DMS79 (cell line): ENCODE data around the gene MYO15B.

Experiments
- DNase-seq: peaks from one replicate; lab custom pipeline; 2025; lab: John Stamatoyannopoulos, UW

The MYO15B gene

DNA sequence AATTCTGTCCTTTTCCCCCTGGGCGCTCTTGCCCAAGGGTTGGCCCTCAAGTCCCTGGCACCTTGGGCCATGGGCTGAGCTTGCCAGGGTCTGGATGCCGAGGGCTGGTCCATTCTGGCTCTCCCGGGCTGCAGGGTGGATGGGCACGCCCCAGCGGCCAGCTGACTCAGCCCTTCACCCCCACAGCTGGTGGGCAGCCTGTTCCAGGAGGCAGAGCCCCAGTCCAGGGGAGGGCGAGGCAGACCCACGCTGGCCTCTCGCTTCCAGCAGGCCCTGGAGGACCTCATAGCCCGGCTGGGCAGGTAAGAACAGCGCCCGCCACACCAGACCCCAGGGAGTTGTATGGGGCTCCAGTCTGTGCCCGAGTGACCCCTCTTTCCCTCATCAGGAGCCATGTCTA, 15.0 kb downstream of the MYO15B start:
- no peak for DNase-seq

DNA sequence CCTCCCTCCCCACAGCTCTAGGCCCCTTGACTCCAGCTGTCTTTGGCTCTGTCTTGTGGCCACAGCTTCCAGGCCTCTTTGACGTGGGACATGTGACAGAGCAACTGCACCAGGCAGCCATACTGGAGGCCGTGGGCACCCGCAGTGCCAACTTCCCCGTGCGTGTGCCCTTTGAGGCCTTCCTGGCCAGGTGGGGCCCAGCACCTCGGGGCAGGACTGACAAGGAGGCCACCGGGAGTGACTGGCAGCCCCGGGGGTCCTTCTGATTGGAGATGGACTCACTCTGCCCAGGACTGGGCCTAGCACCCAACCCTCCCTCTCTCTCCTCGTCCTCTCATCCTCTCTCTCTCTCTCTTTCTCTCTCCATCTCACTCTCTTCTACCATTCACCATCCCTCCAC, 15.5 kb downstream of the MYO15B start:
- no peak for DNase-seq

DNA sequence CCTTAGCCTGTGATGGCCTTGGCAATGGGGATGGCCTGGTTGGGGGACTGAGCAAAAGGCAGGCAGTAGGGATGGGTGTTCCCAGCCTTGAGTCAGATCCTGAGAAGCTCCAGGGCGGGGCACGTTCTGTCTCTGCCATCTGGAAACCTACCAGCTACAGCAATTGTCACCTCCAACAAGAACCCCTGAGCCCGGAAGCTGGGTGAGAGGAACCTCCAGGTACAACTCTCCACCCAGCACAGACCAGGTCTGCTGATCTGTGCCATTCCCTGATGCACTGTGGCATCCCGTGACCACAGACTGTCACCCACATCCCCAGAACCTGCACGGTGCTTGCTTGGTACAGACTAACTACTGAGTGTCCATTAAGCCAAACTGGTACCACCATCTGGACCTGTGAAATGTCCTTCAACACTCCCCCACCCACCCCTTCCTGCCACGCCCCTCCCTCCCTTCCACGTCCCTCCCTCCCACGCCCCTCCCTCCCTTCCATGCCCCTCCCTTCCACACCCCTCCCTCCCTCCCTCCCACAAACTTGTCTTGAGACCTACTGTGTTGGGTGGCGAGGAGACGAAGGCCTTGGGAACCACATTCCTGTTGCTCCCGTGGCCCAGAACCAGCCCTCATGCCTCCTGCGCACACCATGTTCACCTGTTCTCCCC, 16.6 kb downstream of the MYO15B start:
- DNase-seq: no peak

DNA sequence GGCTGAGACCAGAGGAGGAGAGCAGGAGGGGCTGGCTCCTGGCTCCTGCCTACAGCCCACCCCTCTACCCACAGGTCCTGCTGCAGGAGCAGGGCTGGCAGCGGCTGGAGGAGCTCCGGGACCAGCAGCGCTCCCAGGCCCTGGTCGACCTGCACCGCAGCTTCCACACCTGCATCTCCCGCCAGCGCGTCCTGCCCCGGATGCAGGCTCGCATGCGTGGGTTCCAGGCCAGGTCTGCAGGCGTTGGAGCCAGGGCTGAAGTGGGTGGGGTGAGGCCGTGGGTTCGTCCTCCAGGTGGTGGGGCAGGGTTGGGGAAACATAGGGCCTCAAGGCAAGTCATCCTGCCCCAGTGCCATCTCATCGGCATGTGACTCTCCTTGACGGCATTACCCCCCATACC, 18.2 kb downstream of the MYO15B start:
- no peak for DNase-seq

DNA sequence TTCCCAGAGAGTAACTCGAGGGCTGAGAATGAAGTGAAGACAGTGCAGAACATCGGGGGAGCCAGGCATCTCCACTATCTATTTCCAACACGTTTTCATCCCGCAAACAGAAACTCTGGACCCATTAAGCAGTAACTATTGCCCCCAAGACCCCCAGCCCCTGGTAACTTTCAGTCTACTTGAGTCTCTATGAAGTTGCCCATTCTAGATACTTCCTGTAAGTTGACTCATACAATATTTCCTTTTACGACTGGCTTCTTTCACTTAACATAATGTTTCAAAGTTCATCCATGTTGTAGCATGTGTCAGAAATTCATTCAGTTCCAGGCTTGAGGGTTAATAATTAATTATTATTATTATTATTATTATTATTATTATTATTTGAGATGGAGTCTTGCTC, 19.5 kb downstream of the MYO15B start:
- no peak for DNase-seq

DNA sequence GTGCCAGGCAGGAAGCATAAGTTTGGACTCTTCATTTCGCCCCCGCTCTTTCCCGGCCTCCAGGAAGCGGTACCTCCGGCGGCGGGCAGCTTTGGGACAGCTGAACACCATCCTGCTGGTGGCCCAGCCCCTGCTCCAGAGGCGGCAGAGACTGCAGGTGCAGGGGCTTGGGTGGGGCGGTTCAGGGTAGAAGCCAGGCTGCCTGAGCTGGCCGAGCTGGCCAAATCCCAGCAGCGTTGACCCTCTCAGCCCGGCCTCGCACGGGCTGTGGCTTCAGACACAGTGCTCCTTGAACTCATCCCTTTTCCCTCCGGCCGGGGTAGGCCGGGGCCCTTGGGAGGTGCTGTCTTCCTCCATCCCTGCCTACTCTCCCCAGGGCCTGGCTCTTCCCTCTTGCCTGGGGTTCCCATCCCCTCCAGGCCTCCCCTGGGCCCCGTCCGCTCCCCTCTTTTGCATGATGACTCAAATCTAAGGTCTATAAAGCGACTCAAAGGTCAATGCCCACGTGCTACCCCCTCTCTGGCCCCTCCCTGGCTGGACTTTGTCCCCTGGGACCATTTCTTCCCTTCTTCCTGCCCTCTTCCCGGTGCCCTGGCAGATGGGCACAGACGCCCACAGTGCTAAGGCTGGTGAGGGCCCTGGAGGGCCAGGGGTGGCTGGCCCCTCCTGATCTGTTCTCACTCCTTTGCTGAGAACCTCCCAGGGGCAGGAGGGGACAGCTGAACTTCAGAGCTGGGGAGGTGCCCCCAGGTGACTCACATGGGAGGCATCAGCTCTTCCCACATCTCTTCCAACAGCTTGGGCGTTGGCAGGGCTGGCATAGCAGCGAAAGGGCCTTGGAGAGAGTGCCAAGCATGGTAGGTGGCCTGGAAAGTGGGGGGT, 22.7 kb downstream of the MYO15B start:
- DNase-seq: no peak

DNA sequence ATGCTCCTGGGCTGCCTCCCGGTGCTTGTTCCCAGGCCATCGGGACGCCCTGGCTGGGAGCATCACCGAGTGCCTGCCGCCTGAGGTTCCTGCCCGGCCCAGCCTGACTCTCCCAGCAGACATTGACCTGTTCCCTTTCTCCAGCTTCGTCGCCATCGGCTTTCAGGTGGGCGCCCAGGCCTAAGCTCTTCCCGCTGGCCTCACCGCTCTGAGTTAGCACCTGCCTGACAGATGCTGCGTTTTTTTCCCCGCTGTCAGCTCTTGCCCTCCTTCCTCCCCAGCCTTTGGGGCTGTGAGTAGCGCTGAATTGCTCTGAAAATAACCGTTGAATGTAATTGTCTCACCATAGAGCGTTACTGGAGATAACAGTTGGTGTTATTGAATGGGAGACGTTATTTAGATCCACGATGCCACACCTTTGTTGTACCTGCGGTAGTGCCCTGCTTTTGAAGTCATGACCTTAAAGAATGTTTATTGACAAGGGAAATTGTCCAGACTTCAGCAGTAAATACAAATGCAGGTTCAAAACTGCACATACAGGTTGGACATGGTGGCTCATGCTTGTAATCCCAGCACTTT, 24.3 kb downstream of the MYO15B start:
- DNase-seq: no peak

DNA sequence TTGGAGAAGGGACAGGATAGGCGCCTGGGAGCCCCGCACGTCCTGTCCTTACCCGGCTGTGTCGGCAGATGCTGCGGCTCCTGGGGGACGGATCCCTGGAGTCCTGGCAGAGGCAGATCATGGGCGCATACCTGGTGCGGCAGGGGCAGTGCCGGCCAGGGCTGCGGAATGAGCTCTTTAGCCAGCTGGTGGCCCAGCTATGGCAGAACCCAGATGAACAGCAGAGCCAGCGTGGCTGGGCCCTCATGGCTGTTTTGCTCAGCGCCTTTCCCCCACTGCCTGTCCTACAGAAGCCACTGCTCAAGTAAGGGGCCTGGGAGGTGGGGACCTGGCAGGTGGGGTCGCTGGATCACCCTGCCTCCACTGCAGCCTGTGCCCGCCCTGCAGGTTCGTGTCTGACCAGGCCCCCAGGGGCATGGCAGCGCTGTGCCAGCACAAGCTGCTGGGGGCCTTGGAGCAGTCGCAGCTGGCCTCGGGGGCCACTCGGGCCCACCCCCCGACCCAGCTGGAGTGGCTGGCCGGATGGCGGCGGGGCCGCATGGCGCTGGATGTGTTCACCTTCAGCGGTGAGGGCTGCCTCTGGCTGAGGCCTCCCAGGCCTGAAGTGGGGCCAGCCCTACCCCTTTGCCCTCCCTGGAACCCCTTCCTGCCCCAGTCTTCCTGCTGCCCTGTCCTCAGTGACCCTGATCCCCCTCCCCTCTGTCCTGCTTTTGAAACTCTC, 25.5 kb downstream of the MYO15B start:
- DNase-seq: no peak

DNA sequence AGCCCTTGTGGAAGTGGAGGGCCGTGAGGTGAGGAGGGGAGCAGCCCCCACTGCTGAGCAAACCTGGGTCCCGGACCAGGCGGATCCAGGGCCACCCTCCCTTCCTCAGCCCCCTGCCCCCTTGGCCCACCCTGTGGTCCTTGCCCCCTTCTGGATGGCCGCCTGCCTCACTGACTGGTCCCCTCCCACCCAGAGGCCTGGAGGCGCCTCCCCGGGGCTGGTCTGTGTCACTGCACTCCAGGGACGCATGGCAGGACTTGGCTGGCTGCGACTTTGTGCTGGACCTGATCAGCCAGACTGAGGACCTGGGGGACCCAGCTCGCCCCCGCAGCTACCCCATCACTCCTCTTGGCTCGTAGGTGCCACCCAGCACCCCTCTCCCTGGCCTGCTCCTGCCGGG, 26.4 kb downstream of the MYO15B start:
- DNase-seq: no peak

DNA sequence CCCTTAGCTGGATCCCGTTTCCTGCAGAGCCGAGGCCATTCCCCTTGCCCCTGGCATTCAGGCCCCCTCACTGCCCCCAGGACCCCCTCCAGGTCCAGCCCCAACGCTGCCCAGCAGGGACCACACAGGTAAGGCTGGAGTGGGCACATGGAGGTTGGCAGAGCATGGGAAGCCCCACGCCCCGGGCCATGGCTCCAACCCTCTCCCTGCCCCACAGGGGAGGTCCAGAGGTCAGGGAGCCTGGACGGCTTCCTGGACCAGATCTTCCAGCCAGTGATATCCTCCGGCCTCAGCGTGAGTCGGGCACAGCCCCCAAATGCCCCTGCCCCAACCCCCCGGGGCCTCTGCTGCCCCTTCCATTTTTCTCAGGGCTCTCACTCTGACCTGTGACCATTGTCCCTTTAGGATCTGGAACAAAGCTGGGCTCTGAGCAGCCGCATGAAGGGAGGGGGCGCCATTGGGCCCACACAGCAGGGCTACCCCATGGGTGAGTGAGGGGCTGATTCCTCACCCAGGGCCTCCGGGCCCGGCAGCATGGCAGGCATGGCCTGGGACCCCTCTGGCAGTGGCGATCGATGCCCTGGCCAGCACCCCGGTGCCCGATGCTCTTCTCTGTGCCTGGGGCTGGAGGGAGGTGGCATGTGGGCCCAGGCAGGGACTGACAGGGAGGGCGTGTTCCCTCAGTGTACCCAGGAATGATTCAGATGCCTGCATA, 27.1 kb downstream of the MYO15B start:
- DNase-seq: no peak

DNA sequence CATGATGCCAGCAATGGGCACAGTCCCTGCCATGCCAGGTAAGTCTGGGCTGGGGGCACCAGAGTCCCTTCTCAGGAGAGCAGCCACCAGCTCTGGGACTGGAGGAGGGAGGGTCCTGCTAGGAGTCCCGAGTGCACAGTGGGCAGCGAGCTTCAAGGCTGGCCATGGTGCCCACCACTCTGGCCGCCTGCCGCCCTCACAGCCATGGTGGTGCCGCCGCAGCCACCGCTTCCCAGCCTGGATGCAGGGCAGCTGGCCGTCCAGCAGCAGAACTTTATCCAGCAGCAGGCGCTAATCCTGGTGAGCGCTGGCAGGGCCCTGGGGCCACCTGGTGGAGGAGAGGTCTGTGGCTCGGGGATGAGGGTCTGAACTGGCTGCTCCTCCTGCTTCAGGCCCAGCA, 27.7 kb downstream of the MYO15B start:
- no peak for DNase-seq

DNA sequence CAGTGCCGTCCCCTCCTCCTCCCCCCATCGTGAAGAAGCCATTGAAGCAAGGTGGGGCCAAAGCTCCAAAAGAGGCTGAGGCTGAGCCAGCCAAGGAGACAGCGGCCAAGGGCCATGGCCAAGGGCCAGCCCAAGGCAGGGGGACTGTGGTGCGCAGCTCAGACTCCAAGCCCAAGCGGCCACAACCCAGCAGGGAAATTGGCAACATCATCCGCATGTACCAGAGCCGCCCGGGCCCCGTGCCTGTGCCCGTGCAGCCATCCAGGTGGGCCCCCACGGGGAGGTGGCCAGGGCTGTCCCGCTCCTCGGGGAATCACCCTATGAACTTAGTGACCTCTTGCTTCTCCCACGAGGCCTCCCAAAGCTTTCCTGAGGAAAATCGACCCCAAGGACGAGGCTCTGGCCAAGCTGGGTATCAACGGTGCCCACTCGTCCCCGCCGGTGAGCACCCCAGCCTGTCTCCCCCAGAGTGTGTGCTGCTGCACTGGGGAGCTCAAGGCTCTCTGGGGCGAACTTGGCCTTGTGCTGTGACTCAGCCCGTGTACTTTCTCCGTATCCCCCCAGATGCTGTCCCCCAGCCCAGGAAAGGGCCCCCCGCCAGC, 29.0 kb downstream of the MYO15B start:
- DNase-seq: no peak

DNA sequence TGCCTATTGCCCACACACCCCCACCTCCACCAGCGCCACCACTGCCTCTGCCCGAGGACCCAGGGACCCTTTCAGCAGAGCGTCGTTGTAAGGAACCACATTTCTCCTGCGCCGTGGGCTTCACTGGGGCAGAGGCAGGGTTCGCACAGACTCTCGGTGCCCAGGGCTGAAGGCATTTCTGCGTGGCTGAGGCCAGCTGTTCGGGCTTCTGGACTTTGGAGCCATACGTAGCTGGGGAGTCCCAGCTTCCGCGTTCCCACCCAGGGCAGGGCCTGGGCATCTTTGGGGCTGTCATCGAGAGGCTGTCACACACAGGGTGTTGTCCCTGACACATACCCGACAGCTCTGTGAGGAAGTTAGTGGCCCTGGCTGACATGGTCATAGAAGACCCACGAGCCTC, 29.6 kb downstream of the MYO15B start:
- no peak for DNase-seq

DNA sequence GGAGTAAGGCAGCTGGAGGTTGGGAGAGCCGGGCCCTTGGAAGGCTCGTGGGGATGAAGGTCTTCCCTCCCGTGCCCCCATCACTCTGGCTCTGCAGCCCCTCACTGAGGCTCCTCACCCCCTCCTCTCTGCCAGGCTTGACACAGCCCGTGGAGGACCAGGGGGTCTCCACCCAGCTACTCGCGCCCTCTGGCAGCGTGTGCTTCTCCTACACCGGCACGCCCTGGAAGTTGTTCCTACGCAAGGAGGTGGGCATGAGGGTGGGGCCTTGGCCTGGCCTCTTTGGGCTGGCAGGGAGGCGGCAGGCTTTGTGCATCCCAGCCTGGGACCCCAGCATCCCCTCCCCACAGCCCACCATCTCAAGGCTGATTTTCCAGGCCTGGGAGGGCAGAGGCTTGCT, 30.1 kb downstream of the MYO15B start:
- no peak for DNase-seq

DNA sequence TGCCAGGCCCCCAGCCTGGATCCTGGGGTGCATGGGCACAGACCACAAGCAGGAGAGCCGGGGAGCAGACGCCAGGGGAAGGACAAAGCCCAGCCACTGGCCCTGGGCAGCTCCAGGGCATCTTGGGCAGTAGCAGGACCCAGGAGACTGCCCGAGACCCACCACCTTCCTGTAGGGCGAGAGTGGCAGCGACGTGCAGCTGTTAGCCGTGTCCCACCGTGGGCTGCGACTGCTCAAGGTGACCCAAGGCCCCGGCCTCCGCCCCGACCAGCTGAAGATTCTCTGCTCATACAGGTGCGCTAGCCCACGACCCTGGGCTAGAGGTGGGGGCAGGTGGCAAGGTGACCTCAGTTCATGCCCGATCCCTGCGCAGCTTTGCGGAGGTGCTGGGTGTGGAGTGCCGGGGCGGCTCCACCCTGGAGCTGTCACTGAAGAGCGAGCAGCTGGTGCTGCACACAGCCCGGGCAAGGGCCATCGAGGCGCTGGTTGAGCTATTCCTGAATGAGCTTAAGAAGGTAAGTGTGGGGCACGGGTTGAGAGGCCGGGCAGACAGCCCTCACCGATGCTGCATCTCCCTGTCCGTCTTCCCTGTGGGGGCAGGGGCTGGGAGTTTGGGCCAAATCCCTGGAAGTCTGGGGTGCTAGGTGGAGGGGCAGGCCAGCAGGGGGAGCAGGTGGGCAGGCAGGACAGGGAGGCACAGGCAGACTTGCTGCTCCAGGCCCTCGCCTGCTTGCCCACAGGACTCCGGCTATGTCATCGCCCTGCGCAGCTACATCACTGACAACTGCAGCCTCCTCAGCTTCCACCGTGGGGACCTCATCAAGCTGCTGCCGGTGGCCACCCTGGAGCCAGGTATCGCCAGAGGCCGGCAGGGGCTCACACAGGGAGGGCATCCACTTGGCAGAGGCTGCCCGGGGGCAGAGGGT, 32.2 kb downstream of the MYO15B start:
- DNase-seq: no peak

DNA sequence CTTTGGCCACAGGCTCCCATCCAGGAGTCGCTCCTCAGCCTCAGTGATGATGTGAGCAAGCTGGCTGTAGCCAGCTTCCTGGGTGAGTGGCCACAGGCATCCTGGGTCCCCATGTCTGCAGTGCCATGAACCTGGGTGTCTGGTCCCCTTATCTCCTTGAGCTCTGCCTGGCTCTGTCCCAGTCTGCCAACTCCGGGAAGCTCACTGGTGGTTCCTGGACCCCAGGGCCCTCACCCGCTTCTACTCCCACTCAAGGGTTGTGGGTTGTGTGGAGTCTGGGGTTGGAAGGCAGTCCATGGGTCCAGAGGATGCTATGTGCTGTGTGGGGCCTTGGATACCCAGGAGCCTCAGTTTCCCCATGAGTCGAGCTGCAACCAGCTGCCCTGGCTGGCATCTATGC, 33.9 kb downstream of the MYO15B start:
- DNase-seq: no peak

DNA sequence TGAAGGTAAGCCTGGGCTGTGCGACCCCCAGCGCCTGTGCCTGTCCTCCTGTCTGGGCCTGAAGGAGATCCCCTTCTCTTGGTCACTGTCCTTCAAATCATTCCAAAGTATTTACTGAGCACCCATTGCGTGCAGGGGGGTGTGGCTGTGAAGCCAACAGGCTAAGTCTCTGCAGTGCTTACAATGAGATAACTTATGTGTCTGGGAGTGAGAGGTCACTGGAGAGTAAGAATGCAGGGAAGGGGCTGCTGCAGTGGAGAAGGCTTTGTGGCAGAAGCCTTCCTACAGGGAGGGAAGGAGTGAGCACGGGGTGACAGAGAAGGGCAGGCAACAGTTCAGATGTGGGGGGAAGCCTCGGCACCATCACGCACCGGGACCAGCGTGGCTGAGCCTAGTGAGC, 34.5 kb downstream of the MYO15B start:
- DNase-seq: no peak

DNA sequence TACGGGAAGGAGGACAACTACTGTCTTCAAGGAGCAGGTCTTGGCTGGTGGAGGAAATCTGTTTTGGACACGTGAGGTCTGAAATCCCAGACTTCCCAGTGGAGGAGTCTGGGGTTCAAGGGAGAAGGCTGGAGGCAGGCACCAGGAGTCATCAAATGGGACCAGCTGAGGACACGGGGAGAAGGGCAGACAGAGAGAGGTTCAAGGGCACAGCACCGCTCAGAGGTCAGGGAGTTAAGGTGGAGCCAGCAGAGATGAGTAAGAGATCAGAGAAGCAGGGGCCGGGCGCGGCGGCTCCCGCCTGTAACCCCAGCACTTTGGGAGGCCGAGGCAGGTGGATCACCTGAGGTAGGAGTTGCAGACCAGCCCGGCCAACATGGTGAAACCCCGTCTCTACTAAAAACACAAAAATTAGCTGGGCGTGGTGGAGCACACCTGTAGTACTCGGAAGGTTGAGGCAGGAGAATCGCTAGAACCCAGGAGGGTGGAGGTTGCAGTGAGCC, 35.2 kb downstream of the MYO15B start:
- DNase-seq: no peak

DNA sequence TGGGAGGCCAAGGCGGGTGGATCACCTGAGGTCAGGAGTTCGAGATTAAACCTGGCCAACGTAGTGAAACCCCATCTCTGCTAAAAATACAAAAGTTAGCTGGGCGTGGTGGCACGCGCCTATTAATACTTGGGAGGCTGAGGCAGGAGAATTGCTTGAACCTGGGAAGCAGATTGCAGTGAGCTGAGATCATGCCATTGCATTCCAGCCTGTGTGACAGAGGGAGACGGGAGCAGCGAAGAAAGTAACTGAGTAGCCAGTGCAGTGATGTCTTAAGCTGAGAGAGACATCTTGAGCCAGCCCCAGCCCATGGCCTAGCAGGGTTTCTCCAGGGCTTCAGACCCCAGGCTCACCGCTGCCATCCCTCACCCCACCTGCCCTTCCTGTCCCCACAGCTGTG, 35.8 kb downstream of the MYO15B start:
- no peak for DNase-seq

DNA sequence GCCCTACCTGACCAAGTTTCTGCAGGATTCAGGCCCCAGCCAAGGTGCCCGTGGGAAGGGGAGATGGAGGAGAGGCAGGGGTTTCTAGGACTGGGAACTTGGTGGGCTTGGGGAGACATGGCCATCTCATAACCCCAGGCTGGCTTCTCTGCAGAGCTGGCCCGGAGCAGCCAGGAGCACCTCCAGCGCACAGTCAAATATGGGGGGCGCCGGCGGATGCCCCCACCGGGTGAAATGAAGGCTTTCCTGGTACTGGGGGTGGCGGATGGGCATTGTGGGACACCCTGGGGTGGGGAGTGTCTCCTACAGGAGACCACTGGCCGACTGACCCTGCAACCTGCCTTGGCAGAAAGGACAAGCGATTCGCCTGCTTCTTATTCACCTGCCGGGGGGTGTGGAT, 36.4 kb downstream of the MYO15B start:
- DNase-seq: no peak
